Ishikawa (cell line): ENCODE results near the gene TRPV4.

Experiments used
- CEBPB ChIP-seq: IDR thresholded peaks from 2 replicates; pipeline ENCODE4 v1.6.1; 2012
- CREB1 ChIP-seq: IDR thresholded peaks from 2 replicates; pipeline ENCODE4 v1.6.1; 2012; ENCODE audit warnings: low read depth
- EGR1 ChIP-seq: IDR thresholded peaks from 2 replicates; pipeline ENCODE4 v1.6.1; 2012
- EP300 ChIP-seq: IDR thresholded peaks from 2 replicates; pipeline ENCODE4 v1.6.1; 2012; ENCODE audit warnings: borderline replicate concordance
- FOXM1 ChIP-seq: IDR thresholded peaks from 2 replicates; pipeline ENCODE4 v1.6.1; 2012; ENCODE audit warnings: low read depth, borderline replicate concordance
- MAX ChIP-seq: IDR thresholded peaks from 2 replicates; pipeline ENCODE4 v1.6.1; 2012
- NFIC ChIP-seq: IDR thresholded peaks from 2 replicates; pipeline ENCODE4 v1.6.1; 2012
- RAD21 ChIP-seq: IDR thresholded peaks from 2 replicates; pipeline ENCODE4 v1.6.1; 2012; ENCODE audit warnings: low read depth
- REST ChIP-seq: IDR thresholded peaks from 2 replicates; pipeline ENCODE4 v1.6.1; 2012; ENCODE audit warnings: low read depth, mild to moderate bottlenecking
- TAF1 ChIP-seq: IDR thresholded peaks from 2 replicates; pipeline ENCODE4 v1.6.1; 2012; ENCODE audit warnings: low read depth, mild to moderate bottlenecking
- TCF12 ChIP-seq: IDR thresholded peaks from 2 replicates; pipeline ENCODE4 v1.6.1; 2012; ENCODE audit warnings: low read depth
- TEAD4 ChIP-seq: IDR thresholded peaks from 2 replicates; pipeline ENCODE4 v1.6.1; 2012
- USF1 ChIP-seq: IDR thresholded peaks from 2 replicates; pipeline ENCODE4 v1.6.1; 2012
- YY1 ChIP-seq: IDR thresholded peaks from 2 replicates; pipeline ENCODE4 v1.6.1; 2012; ENCODE audit warnings: low read depth
- ZBTB7A ChIP-seq: IDR thresholded peaks from 2 replicates; pipeline ENCODE4 v1.6.1; 2012; ENCODE audit warnings: low read depth

Gene TRPV4

DNA sequence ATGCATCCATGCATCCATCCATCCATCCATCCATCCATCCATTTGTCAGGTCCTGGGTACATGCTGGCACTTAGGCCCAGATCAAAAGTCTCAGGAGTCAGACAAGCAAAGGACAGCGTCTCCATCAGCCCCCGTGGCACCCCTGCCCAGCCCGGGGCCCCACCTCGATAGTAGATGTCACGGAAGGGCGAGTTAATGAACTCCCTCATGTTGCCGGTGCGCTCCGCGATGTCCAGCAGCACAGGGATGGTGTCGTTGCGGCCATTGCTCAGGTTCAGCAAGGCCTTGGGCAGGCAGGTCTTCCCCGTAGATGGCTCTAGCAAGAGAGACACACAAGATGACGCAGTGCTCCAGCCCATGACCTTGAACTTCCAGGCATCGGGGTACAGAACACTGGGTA, 30.4 kb downstream of the TRPV4 start:
- no peak for TF ChIP-seq CEBPB
- TF ChIP-seq TCF12 = no peak
- TF ChIP-seq NFIC = no peak
- TF ChIP-seq TEAD4 = no peak
- TF ChIP-seq YY1 = no peak
- no peak for TF ChIP-seq MAX
- no peak for TF ChIP-seq FOXM1
- TF ChIP-seq CREB1 = no peak
- no peak for TF ChIP-seq TAF1
- no peak for TF ChIP-seq ZBTB7A
- no peak for TF ChIP-seq EP300
- no peak for TF ChIP-seq REST
- TF ChIP-seq EGR1 = no peak

GRCh38 chr12:109800536-109800935, 32.7 kb downstream of the TRPV4 start:
- TF ChIP-seq CEBPB (no peak), NFIC (no peak), MAX (no peak), USF1 (no peak), EP300 (no peak), TEAD4 (no peak), YY1 (no peak), CREB1 (no peak), REST (no peak), TAF1 (no peak), RAD21 (no peak), ZBTB7A (no peak), TCF12 (no peak), EGR1 (no peak), FOXM1 (no peak)

- TF ChIP-seq TCF12 (no peak), FOXM1 (no peak), EP300 (no peak), ZBTB7A (no peak), MAX (no peak), RAD21 (no peak), CREB1 (no peak), USF1 (no peak), CEBPB (no peak), YY1 (no peak), EGR1 (no peak), TAF1 (no peak), TEAD4 (no peak), REST (no peak)
These were observed 34.5 kb downstream of the TRPV4 start for GRCh38 chr12:109798691-109799090.

DNA sequence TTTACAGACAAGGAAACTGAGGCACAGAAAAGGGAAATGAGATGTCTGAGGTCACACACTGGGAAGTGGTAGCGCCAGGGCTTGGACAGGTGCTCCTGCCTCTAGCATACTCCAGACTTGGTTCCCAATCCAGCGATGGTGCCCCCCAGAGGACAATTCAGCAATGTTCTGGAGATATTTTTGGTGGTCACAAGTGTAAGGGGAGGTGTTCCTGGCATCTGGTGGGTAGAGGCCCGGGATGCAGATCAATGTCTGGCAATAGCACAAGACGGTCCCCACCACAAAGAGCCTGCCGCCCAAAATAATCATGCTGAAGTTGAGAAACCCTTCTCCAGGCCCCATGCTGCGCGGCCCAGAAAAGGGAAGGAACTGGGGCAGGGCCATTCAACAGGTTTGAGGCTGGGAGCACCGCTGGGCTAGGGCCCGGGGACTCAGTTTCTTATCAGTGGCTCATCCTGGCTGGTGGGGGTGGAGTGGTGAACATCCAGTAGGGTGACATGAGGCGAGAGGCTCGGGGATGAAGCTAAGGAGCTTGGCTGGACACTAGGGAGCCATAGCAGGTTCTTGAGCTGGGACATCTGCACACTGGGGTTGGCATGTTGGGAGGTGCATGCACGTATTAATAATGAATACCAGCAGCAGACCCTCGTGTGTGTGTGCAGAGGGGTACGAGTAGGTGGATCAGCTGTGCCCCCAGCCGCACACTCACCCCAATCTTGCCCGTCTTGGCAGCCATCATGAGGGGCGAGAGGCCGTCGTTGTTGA, 35.1 kb downstream of the TRPV4 start:
- TF ChIP-seq ZBTB7A = no peak
- TF ChIP-seq USF1 = no peak
- no peak for TF ChIP-seq REST
- no peak for TF ChIP-seq TAF1
- no peak for TF ChIP-seq RAD21
- TF ChIP-seq CEBPB = no peak
- TF ChIP-seq FOXM1 = no peak
- no peak for TF ChIP-seq NFIC
- TF ChIP-seq MAX = no peak
- TF ChIP-seq EGR1 = no peak
- no peak for TF ChIP-seq TEAD4
